Ishikawa (cell line): ENCODE results near the gene NDFIP1.

Experiments used
- CEBPB ChIP-seq: IDR thresholded peaks from 2 replicates; pipeline ENCODE4 v1.6.1; 2012
- CREB1 ChIP-seq: IDR thresholded peaks from 2 replicates; pipeline ENCODE4 v1.6.1; 2012; ENCODE audit warnings: low read depth
- EGR1 ChIP-seq: IDR thresholded peaks from 2 replicates; pipeline ENCODE4 v1.6.1; 2012
- EP300 ChIP-seq: IDR thresholded peaks from 2 replicates; pipeline ENCODE4 v1.6.1; 2012; ENCODE audit warnings: borderline replicate concordance
- FOXM1 ChIP-seq: IDR thresholded peaks from 2 replicates; pipeline ENCODE4 v1.6.1; 2012; ENCODE audit warnings: low read depth, borderline replicate concordance
- MAX ChIP-seq: IDR thresholded peaks from 2 replicates; pipeline ENCODE4 v1.6.1; 2012
- NFIC ChIP-seq: IDR thresholded peaks from 2 replicates; pipeline ENCODE4 v1.6.1; 2012
- RAD21 ChIP-seq: IDR thresholded peaks from 2 replicates; pipeline ENCODE4 v1.6.1; 2012; ENCODE audit warnings: low read depth
- REST ChIP-seq: IDR thresholded peaks from 2 replicates; pipeline ENCODE4 v1.6.1; 2012; ENCODE audit warnings: low read depth, mild to moderate bottlenecking
- TAF1 ChIP-seq: IDR thresholded peaks from 2 replicates; pipeline ENCODE4 v1.6.1; 2012; ENCODE audit warnings: low read depth, mild to moderate bottlenecking
- TCF12 ChIP-seq: IDR thresholded peaks from 2 replicates; pipeline ENCODE4 v1.6.1; 2012; ENCODE audit warnings: low read depth
- TEAD4 ChIP-seq: IDR thresholded peaks from 2 replicates; pipeline ENCODE4 v1.6.1; 2012
- USF1 ChIP-seq: IDR thresholded peaks from 2 replicates; pipeline ENCODE4 v1.6.1; 2012
- YY1 ChIP-seq: IDR thresholded peaks from 2 replicates; pipeline ENCODE4 v1.6.1; 2012; ENCODE audit warnings: low read depth
- ZBTB7A ChIP-seq: IDR thresholded peaks from 2 replicates; pipeline ENCODE4 v1.6.1; 2012; ENCODE audit warnings: low read depth

NDFIP1 gene

GRCh38 chr5:142073362-142073988 is 35.1 kb upstream of the NDFIP1 start:
- TF ChIP-seq EP300 (no peak), RAD21 (no peak), REST (no peak), CREB1 (no peak), TCF12 (no peak), TEAD4 (no peak), ZBTB7A (no peak), TAF1 (no peak), NFIC (no peak), USF1 (no peak), YY1 (no peak), FOXM1 (no peak)

- TF ChIP-seq EGR1 (no peak), MAX (no peak), CREB1 (no peak), YY1 (no peak), EP300 (no peak), USF1 (no peak), NFIC (no peak), CEBPB (no peak), REST (no peak), TAF1 (no peak), TCF12 (no peak), ZBTB7A (no peak), RAD21 (no peak), TEAD4 (no peak), FOXM1 (no peak)
Observed at GRCh38 chr5:142074006-142074405, 34.6 kb upstream of the NDFIP1 start.

GRCh38 chr5:142078221-142078620 is 30.4 kb upstream of the NDFIP1 start:
- TF ChIP-seq YY1 (no peak), RAD21 (no peak), CEBPB (no peak), TCF12 (no peak), TEAD4 (no peak)

GRCh38 chr5:142078706-142079105 is 29.9 kb upstream of the NDFIP1 start:
- no peak for TF ChIP-seq MAX
- no peak for TF ChIP-seq NFIC
- TF ChIP-seq EP300 = no peak
- TF ChIP-seq TAF1 = no peak
- TF ChIP-seq EGR1 = no peak
- TF ChIP-seq TEAD4 = no peak
- no peak for TF ChIP-seq TCF12
- no peak for TF ChIP-seq ZBTB7A
- TF ChIP-seq RAD21 = no peak
- no peak for TF ChIP-seq CEBPB
- no peak for TF ChIP-seq REST
